ENCODE results near the gene BUD31.

GRCh38 chr7:99392659-99393354, 16.0 kb upstream of the BUD31 start:
- TF ChIP-seq NR2F1 (conservative IDR thresholded peaks at IDR 0.05) = no peak
- TF ChIP-seq FOS (IDR thresholded peaks at IDR 0.05; ENCODE audit: borderline replicate concordance, extremely low read depth, insufficient read length) = no peak
- no peak for TF ChIP-seq FOXM1 (IDR thresholded peaks at IDR 0.05; ENCODE audit: low read depth, low read length)
- no peak for TF ChIP-seq ATF3 (IDR thresholded peaks at IDR 0.05; ENCODE audit: borderline replicate concordance, extremely low read depth, low read depth, low read length)
- TF ChIP-seq SP1 (IDR thresholded peaks at IDR 0.05; ENCODE audit: low read depth, low read length) = no peak
- TF ChIP-seq POLR2A (IDR thresholded peaks at IDR 0.05; ENCODE audit: low read depth, low read length) = peak; percentile 3; the same call in 1 of the 2 replicates
